Measurements from ENCODE around the gene AVPR1A.

The AVPR1A gene

GRCh38 chr12:63093084-63093483, 57.9 kb downstream of the AVPR1A start:
- DNase-seq, result no peak

Data from retina (tissue), 1 donor.